ENCODE results near the gene C1QTNF5.
A peak's percentile ranks its signal among the peaks of the same experiment; 100 is the strongest.
"Not testable (repeated sequence)": the region's sequence is repeated elsewhere in the genome, so short reads cannot be mapped to it uniquely, and the experiment has no call there.

C1QTNF5 gene

GRCh38 chr11:119340335-119341221, at the start of gene C1QTNF5:
Gene C1QTNF5 (minus strand): TSS chr11:119340883. CDS start chr11:119340397, 486 bp downstream.
- no peak for DNase-seq

GRCh38 chr11:119389611-119390254, 49.0 kb upstream of the C1QTNF5 start:
- DNase-seq = no peak

- DNase-seq = no peak
These were observed 47.4 kb upstream of the C1QTNF5 start for GRCh38 chr11:119388103-119388502.

- DNase-seq = no peak
These were observed 43.6 kb upstream of the C1QTNF5 start for GRCh38 chr11:119384332-119384731.

- DNase-seq = not testable (repeated sequence)
These were observed 41.8 kb upstream of the C1QTNF5 start for GRCh38 chr11:119382513-119382912.

GRCh38 chr11:119382101-119382500, 41.4 kb upstream of the C1QTNF5 start:
- DNase-seq = no peak

- DNase-seq = peak; percentile 98
These were observed 40.7 kb upstream of the C1QTNF5 start, which contains the start of gene USP2 for GRCh38 chr11:119381181-119381988. Gene USP2 (minus strand): TSS chr11:119381690. CDS start chr11:119373480, 8,210 bp downstream.

GRCh38 chr11:119380827-119381180, 40.1 kb upstream of the C1QTNF5 start:
- DNase-seq = no peak

- DNase-seq = no peak
These were observed 39.6 kb upstream of the C1QTNF5 start for GRCh38 chr11:119380160-119380826.

GRCh38 chr11:119378851-119379465, 38.3 kb upstream of the C1QTNF5 start:
- no peak for DNase-seq

- no peak for DNase-seq
These were observed 37.4 kb upstream of the C1QTNF5 start for GRCh38 chr11:119377961-119378667.

- no peak for DNase-seq
These were observed 36.6 kb upstream of the C1QTNF5 start for GRCh38 chr11:119377112-119377901.

- DNase-seq = no peak
These were observed 35.6 kb upstream of the C1QTNF5 start for GRCh38 chr11:119376197-119376847.

GRCh38 chr11:119375337-119376196, 34.9 kb upstream of the C1QTNF5 start:
- no peak for DNase-seq

GRCh38 chr11:119374632-119375336, 34.1 kb upstream of the C1QTNF5 start:
- no peak for DNase-seq

GRCh38 chr11:119373921-119374631, 33.4 kb upstream of the C1QTNF5 start:
- DNase-seq = peak; percentile 61

- DNase-seq = no peak
These were observed 32.6 kb upstream of the C1QTNF5 start for GRCh38 chr11:119373059-119373920.
